Stimulated activated CD4-positive, alpha-beta T cell treated with anti-CD3 and anti-CD28 coated beads, Interleukin-4, amount 100 ng/mL, for 4 hours (primary cell): Measurements from ENCODE around the gene FAM83E.
"Not testable (repeated sequence)": the region's sequence is repeated elsewhere in the genome, so short reads cannot be mapped to it uniquely, and the experiment has no call there.

Experiments used
- DNase-seq, 2 experiments: peaks; one replicate each; pipeline ENCODE4 v3.0.0-alpha.2; 2020

Gene FAM83E

GRCh38 chr19:48614436-48615230, at the start of gene FAM83E:
Gene FAM83E (minus strand): TSS chr19:48615076. CDS start chr19:48613372, 1,704 bp downstream.
- DNase-seq = no peak

GRCh38 chr19:48664476-48664875, 49.6 kb upstream of the FAM83E start:
- DNase-seq = no peak

- DNase-seq = no peak
These were observed 48.8 kb upstream of the FAM83E start for GRCh38 chr19:48663667-48664066.

- no peak for DNase-seq
These were observed 46.8 kb upstream of the FAM83E start for GRCh38 chr19:48661711-48662090.

- peak; percentile 71 for DNase-seq
These were observed 46.2 kb upstream of the FAM83E start for GRCh38 chr19:48660852-48661710.

- no peak for DNase-seq
These were observed 44.9 kb upstream of the FAM83E start for GRCh38 chr19:48659768-48660167.

- DNase-seq = no peak
These were observed 43.6 kb upstream of the FAM83E start for GRCh38 chr19:48658483-48658882.

- not testable (repeated sequence) for DNase-seq
These were observed 43.0 kb upstream of the FAM83E start for GRCh38 chr19:48657828-48658227.

GRCh38 chr19:48656840-48657474, 42.1 kb upstream of the FAM83E start:
- DNase-seq = no peak

- no peak for DNase-seq
These were observed 39.6 kb upstream of the FAM83E start for GRCh38 chr19:48654299-48655059.

- DNase-seq = no peak
These were observed 36.8 kb upstream of the FAM83E start for GRCh38 chr19:48651683-48652048.

- DNase-seq = no peak
These were observed 36.3 kb upstream of the FAM83E start for GRCh38 chr19:48650974-48651682.

- no peak for DNase-seq
These were observed 33.3 kb upstream of the FAM83E start for GRCh38 chr19:48648134-48648533.

GRCh38 chr19:48646722-48647216, 31.9 kb upstream of the FAM83E start:
- no peak for DNase-seq

- DNase-seq = peak; percentile 87 to 92
These were observed 31.3 kb upstream of the FAM83E start, which contains the start of gene CA11 for GRCh38 chr19:48646001-48646721. Gene CA11 (minus strand): TSS chr19:48646187. CDS start chr19:48645632, 555 bp downstream.

- no peak for DNase-seq
These were observed 30.7 kb upstream of the FAM83E start for GRCh38 chr19:48645620-48646000.

- peak; percentile 63 to 72 for DNase-seq
These were observed 30.2 kb upstream of the FAM83E start for GRCh38 chr19:48644839-48645619.

- DNase-seq = no peak
These were observed 29.5 kb upstream of the FAM83E start for GRCh38 chr19:48644355-48644754.

GRCh38 chr19:48642862-48643261, 28.0 kb upstream of the FAM83E start:
- no peak for DNase-seq

- no peak for DNase-seq
These were observed 27.0 kb upstream of the FAM83E start for GRCh38 chr19:48641850-48642249.
